HL-60 (cell line): Measurements from ENCODE around the gene SLC37A2.

Source experiments
- DNase-seq, 2 experiments: peaks; one replicate each; pipeline ENCODE4 v3.0.0-alpha.2; 2010 to 2020; ENCODE audit warnings: low read depth in 1 of 2, low spot score in 1 of 2
- H3K27ac ChIP-seq: fragments of 250-450 bp; sonication (Bioruptor Pico); replicated peaks from 2 replicates; pipeline ENCODE4 v1.5.1; 2020; ENCODE audit warnings: mild to moderate bottlenecking, moderate library complexity
- H3K27me3 ChIP-seq: fragments of 250-450 bp; sonication (Bioruptor Pico); 2 replicates; pipeline ENCODE4 v1.5.1; 2021; ENCODE audit warnings: mild to moderate bottlenecking, moderate library complexity; ENCODE audit not compliant: insufficient read depth, poor library complexity, severe bottlenecking
- H3K4me3 ChIP-seq: replicated peaks from 2 replicates; pipeline ENCODE4 v1.5.1; 2011; ENCODE audit warnings: mild to moderate bottlenecking, control low read depth, low read length; ENCODE audit not compliant: insufficient read depth
- CTCF ChIP-seq: IDR thresholded peaks from one replicate; pipeline ENCODE4 v1.5.1; 2011; ENCODE audit warnings: low read length, control low read depth, inconsistent platforms; ENCODE audit not compliant: insufficient read depth
- GABPA ChIP-seq: IDR thresholded peaks from 2 replicates; pipeline ENCODE4 v1.6.1; 2012; ENCODE audit warnings: low read depth
- POLR2AphosphoS5 ChIP-seq: IDR thresholded peaks from 2 replicates; pipeline ENCODE4 v1.6.1; 2012; ENCODE audit warnings: low read depth
- REST ChIP-seq: IDR thresholded peaks from 2 replicates; pipeline ENCODE4 v1.6.1; 2012; ENCODE audit warnings: low read depth; ENCODE audit not compliant: insufficient replicate concordance
- SPI1 ChIP-seq: IDR thresholded peaks from 2 replicates; pipeline ENCODE4 v1.6.1; 2012; ENCODE audit warnings: low read depth, mild to moderate bottlenecking, borderline replicate concordance

Gene SLC37A2

GRCh38 chr11:125092669-125093068 is 29.6 kb downstream of the SLC37A2 start:
- no peak overlapping the region for H3K4me3 ChIP-seq
- H3K27ac ChIP-seq = no peak overlapping the region
- no peak for TF ChIP-seq REST
- TF ChIP-seq CTCF = no peak
- TF ChIP-seq SPI1 = no peak
- no peak for TF ChIP-seq POLR2AphosphoS5
- no peak for TF ChIP-seq GABPA
- no peaks in the 10 kb centered on the region for H3K27me3 ChIP-seq
- no peak for DNase-seq

- no peak overlapping the region for H3K27ac ChIP-seq
- H3K4me3 ChIP-seq = no peak overlapping the region
These were observed 30.4 kb downstream of the SLC37A2 start for GRCh38 chr11:125093502-125093901.

GRCh38 chr11:125094731-125095130 is 31.6 kb downstream of the SLC37A2 start:
- no peak overlapping the region for H3K27ac ChIP-seq
- no peak for TF ChIP-seq REST
- no peak for TF ChIP-seq SPI1
- TF ChIP-seq CTCF = no peak
- TF ChIP-seq GABPA = no peak
- no peak for TF ChIP-seq POLR2AphosphoS5
- H3K4me3 ChIP-seq = no peak overlapping the region
- no peak for DNase-seq
- H3K27me3 ChIP-seq = no peaks in the 10 kb centered on the region

More at GRCh38 chr11:125093502-125093901, 30.4 kb downstream of the SLC37A2 start:
- H3K27me3 ChIP-seq = no peaks in the 10 kb centered on the region
- no peak for DNase-seq
- TF ChIP-seq REST (no peak), CTCF (no peak), SPI1 (no peak), POLR2AphosphoS5 (no peak), GABPA (no peak)
